ENCODE data around the gene JPH2. TPM values are rescaled to one million over a fixed set of nuclear protein-coding genes. Genes with fewer than 3 reads are reported as not detected.

Gene JPH2
- polyA plus RNA-seq, 1 experiment: 14.7 TPM

DNA sequence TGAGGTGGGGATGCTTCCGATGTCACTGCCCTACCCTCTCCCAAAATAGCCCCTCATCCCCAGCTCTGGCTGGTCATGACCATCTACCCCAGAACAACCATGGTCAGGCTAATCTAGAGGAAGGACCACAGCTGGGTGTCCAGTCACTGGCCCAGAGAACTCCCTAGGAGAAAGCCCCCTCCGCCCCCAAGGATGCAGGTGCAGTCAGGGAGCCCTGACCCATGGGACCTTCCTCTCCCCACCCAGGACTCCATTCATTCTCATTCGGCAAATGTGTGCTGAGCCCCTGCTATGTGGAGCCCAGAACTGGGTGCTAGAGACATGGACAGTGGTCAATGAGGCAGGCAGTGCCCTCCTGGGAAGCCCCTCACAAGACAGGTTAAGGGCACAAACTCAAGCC, 60.5 kb downstream of the JPH2 start:
- no peak overlapping the region for H3K4me3 ChIP-seq (ENCODE audit: low read depth, low read length)
- TF ChIP-seq, protein P1, sequence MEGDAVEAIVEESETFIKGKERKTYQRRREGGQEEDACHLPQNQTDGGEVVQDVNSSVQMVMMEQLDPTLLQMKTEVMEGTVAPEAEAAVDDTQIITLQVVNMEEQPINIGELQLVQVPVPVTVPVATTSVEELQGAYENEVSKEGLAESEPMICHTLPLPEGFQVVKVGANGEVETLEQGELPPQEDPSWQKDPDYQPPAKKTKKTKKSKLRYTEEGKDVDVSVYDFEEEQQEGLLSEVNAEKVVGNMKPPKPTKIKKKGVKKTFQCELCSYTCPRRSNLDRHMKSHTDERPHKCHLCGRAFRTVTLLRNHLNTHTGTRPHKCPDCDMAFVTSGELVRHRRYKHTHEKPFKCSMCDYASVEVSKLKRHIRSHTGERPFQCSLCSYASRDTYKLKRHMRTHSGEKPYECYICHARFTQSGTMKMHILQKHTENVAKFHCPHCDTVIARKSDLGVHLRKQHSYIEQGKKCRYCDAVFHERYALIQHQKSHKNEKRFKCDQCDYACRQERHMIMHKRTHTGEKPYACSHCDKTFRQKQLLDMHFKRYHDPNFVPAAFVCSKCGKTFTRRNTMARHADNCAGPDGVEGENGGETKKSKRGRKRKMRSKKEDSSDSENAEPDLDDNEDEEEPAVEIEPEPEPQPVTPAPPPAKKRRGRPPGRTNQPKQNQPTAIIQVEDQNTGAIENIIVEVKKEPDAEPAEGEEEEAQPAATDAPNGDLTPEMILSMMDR (IDR thresholded peaks at IDR 0.05; ENCODE audit: insufficient read depth, low read depth, low read length): no peak
- no peaks in the 10 kb centered on the region for H3K36me3 ChIP-seq (ENCODE audit: control insufficient read depth, insufficient read depth, low read length)
- POLR2A ChIA-PET: no interaction called here
- no peak for DNase-seq (ENCODE audit: low read depth)
- H3K27me3 ChIP-seq (ENCODE audit: control insufficient read depth, insufficient read depth, low read length): no peaks in the 10 kb centered on the region
- CTCF ChIA-PET: interaction anchor here (1.1 kb wide), 1 partner anchor 61 kb away, joined by 3 read pairs; no protein-coding TSS in a partner anchor

DNA sequence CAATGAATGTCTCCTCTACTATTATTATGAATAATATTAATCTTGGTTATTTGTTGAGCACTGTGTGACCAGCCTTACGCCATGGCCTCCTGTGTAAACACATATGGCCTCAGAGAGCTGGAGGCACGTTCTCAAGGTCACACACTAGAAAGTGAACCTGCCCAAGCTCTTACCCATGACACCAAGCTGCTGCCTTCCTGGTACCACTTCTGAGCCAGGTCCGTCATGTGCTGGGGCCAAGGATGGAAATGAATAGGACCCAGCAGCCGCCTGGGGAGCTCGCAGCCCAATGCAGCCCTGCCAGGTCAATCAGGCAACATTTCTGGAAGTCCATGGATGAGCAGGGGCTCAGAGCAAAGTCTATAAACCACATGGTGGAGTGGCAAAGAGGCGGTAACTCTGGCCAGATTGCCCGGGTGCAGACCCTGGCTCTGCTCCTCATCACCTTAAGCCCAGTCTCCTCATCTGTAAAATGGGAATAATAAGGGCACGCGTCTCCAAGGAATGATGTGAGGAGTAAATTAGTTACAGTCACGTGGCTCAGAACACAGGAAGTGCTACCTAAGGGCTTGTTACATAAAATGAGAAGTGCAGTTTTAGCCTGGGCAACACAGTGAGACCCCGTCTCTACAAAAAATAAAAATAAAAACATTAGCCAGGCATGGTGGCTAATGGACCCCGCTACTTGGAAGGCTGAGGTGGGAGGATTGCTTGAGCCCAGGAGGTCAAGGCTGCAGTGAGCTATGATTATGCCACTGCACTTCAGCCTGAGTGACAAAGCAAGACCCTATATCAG, 61.5 kb downstream of the JPH2 start:
- H3K36me3 ChIP-seq (ENCODE audit: control insufficient read depth, insufficient read depth, low read length): no peaks in the 10 kb centered on the region

DNA sequence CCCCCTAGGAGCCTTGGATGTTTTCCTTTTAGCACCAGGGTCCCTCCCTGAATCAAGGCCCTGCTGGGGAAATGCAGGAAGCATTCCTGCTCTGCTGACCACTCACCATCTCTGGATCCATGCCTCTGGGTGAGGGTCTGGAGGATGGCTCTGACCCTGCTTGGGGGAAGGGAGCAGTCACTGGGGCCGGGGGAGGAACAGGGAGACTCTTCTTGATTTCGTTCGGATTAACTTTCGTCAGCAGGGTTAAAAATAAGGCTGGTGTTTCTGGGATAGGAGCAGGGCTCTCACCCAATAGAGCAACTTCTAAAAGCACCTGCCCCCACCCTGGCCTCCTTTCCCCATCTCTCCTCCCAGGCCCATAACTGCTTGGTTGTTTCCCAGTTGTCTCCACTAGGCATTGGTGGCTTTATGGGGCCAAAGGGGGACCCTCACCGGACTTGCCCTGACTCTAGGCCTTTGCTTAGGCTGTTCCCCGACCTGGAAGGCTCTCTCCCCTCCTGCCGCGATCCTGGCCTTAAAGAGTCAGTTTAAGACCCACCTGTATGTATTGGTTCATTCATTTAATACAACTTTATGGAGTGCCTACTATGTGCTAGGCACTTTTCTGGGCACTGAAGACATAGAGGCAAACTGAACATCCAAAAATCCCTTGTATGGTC, 63.0 kb downstream of the JPH2 start:
- CTCF ChIA-PET: interaction anchor here (1.6 kb wide), 1 partner anchor 66 kb away, joined by 10 read pairs; no protein-coding TSS in a partner anchor
- Histone ChIP-seq H3K4me3 (ENCODE audit: low read depth, low read length) (no peak overlapping the region), H3K27me3 (ENCODE audit: control insufficient read depth, insufficient read depth, low read length) (no peaks in the 10 kb centered on the region), H3K36me3 (ENCODE audit: control insufficient read depth, insufficient read depth, low read length) (no peaks in the 10 kb centered on the region)
- TF ChIP-seq, protein P1 (IDR thresholded peaks at IDR 0.05; ENCODE audit: insufficient read depth, low read depth, low read length): no peak
- POLR2A ChIA-PET: no interaction called here
- DNase-seq (ENCODE audit: low read depth): no peak

More for the DNA sequence above, 61.5 kb downstream of the JPH2 start:
- Histone ChIP-seq H3K4me3 (ENCODE audit: low read depth, low read length) (no peak overlapping the region), H3K27me3 (ENCODE audit: control insufficient read depth, insufficient read depth, low read length) (no peaks in the 10 kb centered on the region)
- ChIA-PET CTCF (interaction anchor here (0.7 to 1.1 kb wide), 2 partner anchors 62 to 65 kb away, joined by 3 read pairs; no protein-coding TSS in a partner anchor), POLR2A (no interaction called here)
- TF ChIP-seq, protein P1 (IDR thresholded peaks at IDR 0.05; ENCODE audit: insufficient read depth, low read depth, low read length): no peak
- DNase-seq (ENCODE audit: low read depth): no peak

DNA sequence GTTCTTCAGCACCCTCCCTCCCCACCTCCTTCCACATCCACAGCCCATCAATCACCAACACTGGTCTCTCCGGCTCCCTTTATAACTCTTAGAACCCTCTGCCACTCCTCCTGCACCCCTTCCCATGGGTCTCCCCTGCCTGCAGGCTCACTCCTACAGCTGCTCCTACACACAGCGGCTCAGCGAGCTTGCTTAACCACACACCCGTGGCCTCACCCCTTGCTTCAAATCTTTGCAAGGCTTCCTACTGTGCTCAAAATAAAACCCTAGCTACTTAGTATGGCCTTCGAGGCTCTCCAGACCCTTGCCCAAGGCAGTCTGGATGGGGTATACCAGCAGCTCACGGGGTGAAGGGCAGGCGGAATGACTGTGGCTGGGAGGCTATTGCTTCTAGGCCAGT, 63.7 kb downstream of the JPH2 start:
- no peak overlapping the region for H3K4me3 ChIP-seq (ENCODE audit: low read depth, low read length)
- H3K36me3 ChIP-seq (ENCODE audit: control insufficient read depth, insufficient read depth, low read length): no peaks in the 10 kb centered on the region
- POLR2A ChIA-PET: no interaction called here
- DNase-seq (ENCODE audit: low read depth): no peak
- TF ChIP-seq, protein P1 (IDR thresholded peaks at IDR 0.05; ENCODE audit: insufficient read depth, low read depth, low read length): no peak
- CTCF ChIA-PET: interaction anchor here (1.6 kb wide), 1 partner anchor 67 kb away, joined by 10 read pairs; no protein-coding TSS in a partner anchor
- H3K27me3 ChIP-seq (ENCODE audit: control insufficient read depth, insufficient read depth, low read length): no peaks in the 10 kb centered on the region

Measured in BJ (cell line).